Nephron (organoid): ENCODE results near the gene FCHSD2.
A peak's percentile ranks its signal among the peaks of the same experiment; 100 is the strongest.
"Not testable (repeated sequence)": the region's sequence is repeated elsewhere in the genome, so short reads cannot be mapped to it uniquely, and the experiment has no call there.

Experiments used
- H3K27ac Mint-ChIP-seq, 3 experiments: 2 replicates each; pipeline ENCODE4 v1.8.0; 2020; ENCODE audit warnings: mixed read lengths in 3 of 3, mild to moderate bottlenecking in 2 of 3, moderate library complexity in 1 of 3
- H3K27me3 Mint-ChIP-seq: 2 replicates; pipeline ENCODE4 v1.8.0; 2021; ENCODE audit warnings: low read depth, mild to moderate bottlenecking, moderate library complexity, mixed read lengths
- H3K36me3 Mint-ChIP-seq: 2 replicates; pipeline ENCODE4 v1.8.0; 2020; ENCODE audit warnings: low read depth, mixed read lengths
- H3K4me1 Mint-ChIP-seq: 2 replicates; pipeline ENCODE4 v1.8.0; 2020; ENCODE audit warnings: mixed read lengths
- H3K4me3 Mint-ChIP-seq, 3 experiments: 2 replicates each; pipeline ENCODE4 v1.8.0; 2020; ENCODE audit warnings: mild to moderate bottlenecking in 3 of 3, mixed read lengths in 3 of 3, moderate library complexity in 2 of 3
- H3K9me3 Mint-ChIP-seq: 2 replicates; pipeline ENCODE4 v1.8.0; 2020; ENCODE audit warnings: mixed read lengths
- TF ChIP-seq, protein P1 (sequence below), 3 experiments: fragments of 200-600 bp; sonication (generic); IDR thresholded peaks; one replicate each; pipeline ENCODE4 v1.5.0; 2021; ENCODE audit warnings: antibody characterized with exemption in 3 of 3; ENCODE audit not compliant: unreplicated experiment in 3 of 3

FCHSD2 gene

GRCh38 chr11:72813740-72814285 is 328.3 kb downstream of the FCHSD2 start:
- peak overlapping the region; percentile 82 to 96 (median 85) for H3K27ac Mint-ChIP-seq
- H3K4me3 Mint-ChIP-seq, result peak overlapping the region; percentile 90 to 94 (median 93)
- H3K36me3 Mint-ChIP-seq, result peaks cover 13% of the 10 kb centered on the region
- TF ChIP-seq, protein P1, sequence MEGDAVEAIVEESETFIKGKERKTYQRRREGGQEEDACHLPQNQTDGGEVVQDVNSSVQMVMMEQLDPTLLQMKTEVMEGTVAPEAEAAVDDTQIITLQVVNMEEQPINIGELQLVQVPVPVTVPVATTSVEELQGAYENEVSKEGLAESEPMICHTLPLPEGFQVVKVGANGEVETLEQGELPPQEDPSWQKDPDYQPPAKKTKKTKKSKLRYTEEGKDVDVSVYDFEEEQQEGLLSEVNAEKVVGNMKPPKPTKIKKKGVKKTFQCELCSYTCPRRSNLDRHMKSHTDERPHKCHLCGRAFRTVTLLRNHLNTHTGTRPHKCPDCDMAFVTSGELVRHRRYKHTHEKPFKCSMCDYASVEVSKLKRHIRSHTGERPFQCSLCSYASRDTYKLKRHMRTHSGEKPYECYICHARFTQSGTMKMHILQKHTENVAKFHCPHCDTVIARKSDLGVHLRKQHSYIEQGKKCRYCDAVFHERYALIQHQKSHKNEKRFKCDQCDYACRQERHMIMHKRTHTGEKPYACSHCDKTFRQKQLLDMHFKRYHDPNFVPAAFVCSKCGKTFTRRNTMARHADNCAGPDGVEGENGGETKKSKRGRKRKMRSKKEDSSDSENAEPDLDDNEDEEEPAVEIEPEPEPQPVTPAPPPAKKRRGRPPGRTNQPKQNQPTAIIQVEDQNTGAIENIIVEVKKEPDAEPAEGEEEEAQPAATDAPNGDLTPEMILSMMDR (IDR thresholded peaks at IDR 0.05; ENCODE audit: unreplicated experiment in 3 of 3), result no peak
- H3K9me3 Mint-ChIP-seq, result no peaks in the 10 kb centered on the region
- H3K4me1 Mint-ChIP-seq, result peaks cover 34% of the 10 kb centered on the region
- H3K27me3 Mint-ChIP-seq, result peaks cover 4% of the 10 kb centered on the region

GRCh38 chr11:72812967-72813739 is 329.0 kb downstream of the FCHSD2 start:
- H3K27me3 Mint-ChIP-seq, result peaks cover 4% of the 10 kb centered on the region
- peak overlapping the region; percentile 90 to 94 (median 93) for H3K4me3 Mint-ChIP-seq
- TF ChIP-seq, protein P1 (IDR thresholded peaks at IDR 0.05; ENCODE audit: unreplicated experiment in 3 of 3), result peak; percentile 37 to 49 (median 39)
- H3K27ac Mint-ChIP-seq, result peak overlapping the region; percentile 82 to 96 (median 85)
- no peaks in the 10 kb centered on the region for H3K9me3 Mint-ChIP-seq
- H3K4me1 Mint-ChIP-seq, result peaks cover 31% of the 10 kb centered on the region
- H3K36me3 Mint-ChIP-seq, result peaks cover 13% of the 10 kb centered on the region

- peak overlapping the region; percentile 90 to 94 (median 93) for H3K4me3 Mint-ChIP-seq
Measured at GRCh38 chr11:72812604-72812966, 329.5 kb downstream of the FCHSD2 start.

GRCh38 chr11:72811686-72812085 is 330.4 kb downstream of the FCHSD2 start:
- Mint-ChIP-seq H3K4me3 (peak overlapping the region; percentile 61 to 77 (median 64)), H3K27ac (peak overlapping the region in 1 of 3 experiments; percentile 55), H3K4me1 (peaks cover 29% of the 10 kb centered on the region)
- H3K27me3 Mint-ChIP-seq, H3K9me3 Mint-ChIP-seq, H3K36me3 Mint-ChIP-seq: not testable (repeated sequence)

More at GRCh38 chr11:72812604-72812966, 329.5 kb downstream of the FCHSD2 start:
- Mint-ChIP-seq H3K27ac (peak overlapping the region; percentile 82 to 96 (median 85)), H3K36me3 (peaks cover 10% of the 10 kb centered on the region), H3K27me3 (peaks cover 4% of the 10 kb centered on the region), H3K9me3 (no peaks in the 10 kb centered on the region), H3K4me1 (peaks cover 29% of the 10 kb centered on the region)
- TF ChIP-seq, protein P1 (IDR thresholded peaks at IDR 0.05; ENCODE audit: unreplicated experiment in 3 of 3), result no peak

GRCh38 chr11:72808331-72808798 is 333.8 kb downstream of the FCHSD2 start:
- Mint-ChIP-seq H3K4me3 (peak overlapping the region in 1 of 3 experiments; percentile 16), H3K27ac (no peak overlapping the region)

DNA sequence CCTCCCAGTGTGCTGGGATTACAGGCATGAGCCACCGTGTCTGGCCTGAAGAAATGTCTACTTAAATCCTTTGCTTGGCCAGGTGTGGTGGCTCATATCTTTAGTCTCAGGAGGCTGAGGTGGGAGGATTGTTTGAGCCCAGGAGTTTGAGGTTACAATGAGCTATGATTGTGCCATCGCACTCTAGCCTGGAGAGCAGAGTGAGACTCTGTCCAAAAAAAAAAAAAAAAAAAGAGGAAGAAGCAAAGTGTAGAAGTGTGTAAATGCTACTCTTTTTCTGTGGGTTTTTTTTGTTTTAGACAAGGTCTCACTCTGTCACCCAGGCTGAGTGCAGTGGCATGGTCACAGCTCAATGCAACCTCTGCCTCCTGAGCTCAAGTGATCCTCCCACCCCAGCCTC is 334.3 kb downstream of the FCHSD2 start:
- no peaks in the 10 kb centered on the region for H3K27me3 Mint-ChIP-seq
- peaks cover 14% of the 10 kb centered on the region for H3K4me1 Mint-ChIP-seq
- TF ChIP-seq, protein P1 (IDR thresholded peaks at IDR 0.05; ENCODE audit: unreplicated experiment in 3 of 3), result no peak
- no peaks in the 10 kb centered on the region for H3K9me3 Mint-ChIP-seq
- no peak overlapping the region for H3K4me3 Mint-ChIP-seq
- peaks cover 8% of the 10 kb centered on the region for H3K36me3 Mint-ChIP-seq
- H3K27ac Mint-ChIP-seq, result no peak overlapping the region

More at GRCh38 chr11:72808331-72808798, 333.8 kb downstream of the FCHSD2 start:
- Mint-ChIP-seq H3K36me3 (peaks cover 8% of the 10 kb centered on the region), H3K4me1 (peaks cover 19% of the 10 kb centered on the region), H3K9me3 (no peaks in the 10 kb centered on the region), H3K27me3 (no peaks in the 10 kb centered on the region)
- TF ChIP-seq, protein P1 (IDR thresholded peaks at IDR 0.05; ENCODE audit: unreplicated experiment in 3 of 3), result no peak
